ENCODE measurements around the gene GPC6.

Gene GPC6

DNA sequence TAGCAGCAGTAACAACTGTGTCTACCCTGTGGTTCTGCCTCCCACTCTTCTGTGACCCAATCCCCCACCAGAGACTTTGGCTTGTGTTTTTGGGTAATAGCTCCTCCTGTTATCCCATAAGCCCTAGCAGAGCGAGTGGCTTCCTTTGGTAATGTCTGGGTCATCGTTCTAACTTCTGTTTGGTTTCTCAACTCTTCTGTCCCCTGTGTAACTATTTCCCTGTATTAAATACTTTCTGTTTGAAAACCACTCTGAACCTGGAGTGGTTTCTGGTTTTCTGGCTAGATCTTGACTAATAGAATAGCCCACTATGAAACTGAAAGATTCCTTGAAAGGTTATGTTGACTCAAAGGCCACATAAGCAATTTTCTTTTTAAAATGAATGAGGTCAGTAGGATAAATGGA, 902.9 kb downstream of the GPC6 start:
- no peaks in the 10 kb centered on the region for H3K4me1 ChIP-seq (ENCODE audit: control insufficient read depth in 1 of 2, insufficient read depth in 2 of 2, low read length in 2 of 2)
- no peaks in the 10 kb centered on the region for H3K9me3 ChIP-seq (ENCODE audit: control insufficient read depth in 1 of 2, low read length in 2 of 2)
- H3K4me3 ChIP-seq (ENCODE audit: low read depth in 1 of 2, low read length in 2 of 2), result no peak overlapping the region
- H3K27ac ChIP-seq (ENCODE audit: low read depth, low read length), result no peak overlapping the region
- H3K27me3 ChIP-seq (ENCODE audit: control insufficient read depth in 1 of 2, insufficient read depth in 2 of 2, low read length in 2 of 2), result no peaks in the 10 kb centered on the region
- H3K36me3 ChIP-seq (ENCODE audit: control insufficient read depth in 1 of 2, insufficient read depth in 2 of 2, low read length in 2 of 2), result no peaks in the 10 kb centered on the region
- no peak overlapping the region for H3K9ac ChIP-seq (ENCODE audit: low read depth in 1 of 2, low read length in 2 of 2)

DNA sequence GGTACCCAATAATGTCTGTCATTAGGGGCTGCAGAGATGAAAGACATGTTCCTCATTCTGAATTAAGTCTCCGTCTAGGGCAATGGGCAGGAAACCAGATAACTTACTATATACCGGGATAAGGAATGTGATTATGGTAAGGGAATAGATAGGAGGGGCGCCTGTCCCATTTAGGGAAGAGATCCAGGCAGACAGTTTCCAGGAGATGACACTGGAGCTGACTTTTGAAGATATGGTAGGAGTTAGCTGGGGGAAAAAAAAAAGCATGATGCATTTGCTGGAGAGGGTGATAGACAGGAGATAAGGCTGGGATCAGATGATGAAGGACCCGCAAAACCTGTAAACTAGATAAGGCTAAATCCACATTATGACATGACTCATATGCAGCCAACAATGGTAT, 912.2 kb downstream of the GPC6 start:
- H3K27ac ChIP-seq (ENCODE audit: low read depth, low read length), result no peak overlapping the region
- no peak overlapping the region for H3K4me3 ChIP-seq (ENCODE audit: low read depth in 1 of 2, low read length in 2 of 2)
- H3K4me1 ChIP-seq (ENCODE audit: control insufficient read depth in 1 of 2, insufficient read depth in 2 of 2, low read length in 2 of 2), result no peaks in the 10 kb centered on the region
- no peaks in the 10 kb centered on the region for H3K27me3 ChIP-seq (ENCODE audit: control insufficient read depth in 1 of 2, insufficient read depth in 2 of 2, low read length in 2 of 2)
- no peaks in the 10 kb centered on the region for H3K36me3 ChIP-seq (ENCODE audit: control insufficient read depth in 1 of 2, insufficient read depth in 2 of 2, low read length in 2 of 2)
- no peak overlapping the region for H3K9ac ChIP-seq (ENCODE audit: low read depth in 1 of 2, low read length in 2 of 2)
- H3K9me3 ChIP-seq (ENCODE audit: control insufficient read depth in 1 of 2, low read length in 2 of 2), result no peaks in the 10 kb centered on the region

DNA sequence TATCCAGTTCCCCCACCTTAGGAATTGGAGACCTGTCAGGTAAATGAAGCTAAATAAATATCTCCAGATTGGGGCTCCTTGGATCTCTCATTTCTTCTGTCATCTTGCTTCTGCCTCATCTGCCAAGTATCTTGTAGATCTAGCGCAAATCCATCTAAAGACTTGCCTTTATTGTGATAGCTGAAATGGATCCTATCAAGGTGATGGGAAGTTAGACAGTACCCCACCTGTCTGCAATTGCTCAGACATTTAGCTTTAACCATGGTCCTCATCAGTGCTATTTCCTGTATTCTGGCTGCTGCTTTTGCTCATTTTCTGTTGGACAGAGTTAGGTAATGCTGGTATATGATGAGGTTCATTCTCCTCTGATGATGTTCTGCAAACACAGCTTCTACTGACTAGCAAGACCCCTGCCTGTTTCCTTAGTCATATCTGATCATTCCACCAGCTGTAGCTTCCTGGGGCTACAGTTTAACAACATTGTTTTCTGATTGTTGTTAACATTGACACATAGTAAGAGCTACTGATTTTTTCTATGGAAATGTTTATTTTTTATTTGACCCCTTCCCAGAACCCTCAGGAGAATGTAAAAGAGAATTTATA, 912.9 kb downstream of the GPC6 start:
- Histone ChIP-seq H3K36me3 (ENCODE audit: control insufficient read depth in 1 of 2, insufficient read depth in 2 of 2, low read length in 2 of 2) (no peaks in the 10 kb centered on the region), H3K27ac (ENCODE audit: low read depth, low read length) (no peak overlapping the region), H3K9ac (ENCODE audit: low read depth in 1 of 2, low read length in 2 of 2) (no peak overlapping the region), H3K9me3 (ENCODE audit: control insufficient read depth in 1 of 2, low read length in 2 of 2) (no peaks in the 10 kb centered on the region), H3K27me3 (ENCODE audit: control insufficient read depth in 1 of 2, insufficient read depth in 2 of 2, low read length in 2 of 2) (no peaks in the 10 kb centered on the region), H3K4me1 (ENCODE audit: control insufficient read depth in 1 of 2, insufficient read depth in 2 of 2, low read length in 2 of 2) (no peaks in the 10 kb centered on the region), H3K4me3 (ENCODE audit: low read depth in 1 of 2, low read length in 2 of 2) (no peak overlapping the region)

DNA sequence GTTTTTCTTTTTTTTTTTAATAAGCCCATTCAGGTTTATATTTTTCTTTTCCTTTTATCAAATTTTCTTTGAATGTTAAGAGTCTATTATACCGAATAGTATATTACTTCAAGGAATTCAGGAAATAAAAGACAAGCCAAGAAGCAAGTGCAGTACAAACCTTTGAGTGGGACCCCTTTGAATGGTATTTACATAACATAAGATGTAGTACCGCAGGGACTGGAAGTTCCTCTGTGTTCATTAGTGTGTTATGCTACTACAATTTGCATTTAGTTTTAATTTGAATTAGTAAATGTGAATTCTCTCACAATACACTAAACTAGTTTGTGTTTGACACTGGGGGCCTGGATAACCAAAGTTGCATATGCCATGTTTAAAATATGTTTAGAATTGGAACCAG, 913.4 kb downstream of the GPC6 start:
- Histone ChIP-seq H3K4me1 (ENCODE audit: control insufficient read depth in 1 of 2, insufficient read depth in 2 of 2, low read length in 2 of 2) (no peaks in the 10 kb centered on the region), H3K9ac (ENCODE audit: low read depth in 1 of 2, low read length in 2 of 2) (no peak overlapping the region), H3K4me3 (ENCODE audit: low read depth in 1 of 2, low read length in 2 of 2) (no peak overlapping the region), H3K27me3 (ENCODE audit: control insufficient read depth in 1 of 2, insufficient read depth in 2 of 2, low read length in 2 of 2) (no peaks in the 10 kb centered on the region), H3K27ac (ENCODE audit: low read depth, low read length) (no peak overlapping the region), H3K9me3 (ENCODE audit: control insufficient read depth in 1 of 2, low read length in 2 of 2) (no peaks in the 10 kb centered on the region), H3K36me3 (ENCODE audit: control insufficient read depth in 1 of 2, insufficient read depth in 2 of 2, low read length in 2 of 2) (no peaks in the 10 kb centered on the region)

DNA sequence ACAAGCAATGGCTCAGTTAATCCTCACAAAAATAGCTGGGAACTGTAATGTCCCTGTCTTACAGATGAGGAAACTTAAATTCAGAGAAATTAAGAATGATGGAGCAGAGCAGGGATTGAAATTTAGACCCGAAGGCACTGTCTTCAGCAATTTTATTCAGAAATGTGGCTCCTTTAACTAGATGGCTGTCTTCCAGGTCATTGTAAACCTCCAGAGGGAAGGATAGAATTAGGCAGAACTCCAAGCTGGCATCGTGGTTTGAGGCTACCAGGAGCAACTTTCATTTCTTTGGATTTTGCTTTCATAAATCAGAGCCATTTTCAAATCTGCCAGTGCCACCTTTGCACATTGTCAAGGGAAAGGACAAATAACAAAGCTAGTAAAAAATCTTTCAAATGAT, 913.9 kb downstream of the GPC6 start:
- H3K27me3 ChIP-seq (ENCODE audit: control insufficient read depth in 1 of 2, insufficient read depth in 2 of 2, low read length in 2 of 2), result no peaks in the 10 kb centered on the region
- no peaks in the 10 kb centered on the region for H3K36me3 ChIP-seq (ENCODE audit: control insufficient read depth in 1 of 2, insufficient read depth in 2 of 2, low read length in 2 of 2)
- no peak overlapping the region for H3K27ac ChIP-seq (ENCODE audit: low read depth, low read length)
- no peaks in the 10 kb centered on the region for H3K9me3 ChIP-seq (ENCODE audit: control insufficient read depth in 1 of 2, low read length in 2 of 2)
- H3K4me3 ChIP-seq (ENCODE audit: low read depth in 1 of 2, low read length in 2 of 2), result no peak overlapping the region
- H3K4me1 ChIP-seq (ENCODE audit: control insufficient read depth in 1 of 2, insufficient read depth in 2 of 2, low read length in 2 of 2), result no peaks in the 10 kb centered on the region
- no peak overlapping the region for H3K9ac ChIP-seq (ENCODE audit: low read depth in 1 of 2, low read length in 2 of 2)

DNA sequence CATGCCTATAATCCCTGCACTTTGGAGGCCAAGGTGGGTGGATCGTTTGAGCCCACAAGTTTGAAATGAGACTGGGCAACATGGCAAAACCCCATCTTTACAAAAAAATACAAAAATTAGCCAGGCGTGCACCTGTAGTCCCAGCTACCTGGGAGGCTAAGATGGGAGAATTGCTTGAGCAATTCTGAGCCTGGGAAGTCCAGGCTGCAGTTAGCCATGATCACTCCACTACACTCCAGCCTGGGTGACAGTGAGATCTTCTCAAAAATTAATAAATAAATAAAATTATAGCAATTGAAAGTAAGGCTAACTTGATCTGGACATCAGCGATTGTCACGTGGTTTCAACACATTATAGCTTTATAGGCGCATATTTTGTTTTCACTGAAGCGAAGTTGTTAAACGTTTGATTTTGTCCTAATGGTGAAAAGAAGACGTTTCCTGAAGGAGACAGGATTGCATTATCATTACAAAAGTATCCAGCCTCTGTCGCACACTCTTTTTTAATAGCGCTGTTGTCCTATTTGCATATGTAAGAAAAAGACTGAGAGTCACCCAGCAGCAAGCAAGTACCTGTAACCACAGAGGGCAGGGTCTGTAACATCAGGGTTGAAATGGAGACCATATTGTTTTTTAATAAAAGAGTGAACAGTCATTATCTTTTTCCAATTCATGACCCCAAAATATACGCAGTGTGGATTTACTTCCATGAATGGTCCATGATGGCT, 917.2 kb downstream of the GPC6 start:
- Histone ChIP-seq H3K27ac (ENCODE audit: low read depth, low read length) (no peak overlapping the region), H3K9ac (ENCODE audit: low read depth in 1 of 2, low read length in 2 of 2) (no peak overlapping the region), H3K27me3 (ENCODE audit: control insufficient read depth in 1 of 2, insufficient read depth in 2 of 2, low read length in 2 of 2) (no peaks in the 10 kb centered on the region), H3K4me1 (ENCODE audit: control insufficient read depth in 1 of 2, insufficient read depth in 2 of 2, low read length in 2 of 2) (no peaks in the 10 kb centered on the region), H3K9me3 (ENCODE audit: control insufficient read depth in 1 of 2, low read length in 2 of 2) (no peaks in the 10 kb centered on the region), H3K36me3 (ENCODE audit: control insufficient read depth in 1 of 2, insufficient read depth in 2 of 2, low read length in 2 of 2) (no peaks in the 10 kb centered on the region), H3K4me3 (ENCODE audit: low read depth in 1 of 2, low read length in 2 of 2) (no peak overlapping the region)

DNA sequence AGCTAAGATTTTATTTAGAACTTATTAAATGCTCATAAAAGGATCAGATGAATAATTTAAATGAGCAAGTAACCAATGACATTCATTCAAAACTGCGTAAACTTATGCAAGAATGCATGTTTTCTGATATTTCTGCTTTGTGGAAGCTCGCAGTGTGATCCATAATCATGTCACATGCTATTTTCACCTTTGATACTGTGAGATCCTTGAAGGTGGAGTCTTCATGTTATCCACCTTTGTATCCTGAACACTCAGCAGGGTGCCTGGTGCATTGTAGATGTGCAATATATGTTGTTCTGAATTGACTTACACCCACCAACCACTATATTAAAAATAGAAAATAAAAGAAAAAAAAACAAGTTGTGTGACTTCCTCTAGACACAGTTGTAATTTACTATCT, 919.4 kb downstream of the GPC6 start:
- Histone ChIP-seq H3K9me3 (ENCODE audit: control insufficient read depth in 1 of 2, low read length in 2 of 2) (no peaks in the 10 kb centered on the region), H3K4me3 (ENCODE audit: low read depth in 1 of 2, low read length in 2 of 2) (no peak overlapping the region), H3K9ac (ENCODE audit: low read depth in 1 of 2, low read length in 2 of 2) (no peak overlapping the region), H3K4me1 (ENCODE audit: control insufficient read depth in 1 of 2, insufficient read depth in 2 of 2, low read length in 2 of 2) (no peaks in the 10 kb centered on the region), H3K36me3 (ENCODE audit: control insufficient read depth in 1 of 2, insufficient read depth in 2 of 2, low read length in 2 of 2) (no peaks in the 10 kb centered on the region), H3K27ac (ENCODE audit: low read depth, low read length) (no peak overlapping the region), H3K27me3 (ENCODE audit: control insufficient read depth in 1 of 2, insufficient read depth in 2 of 2, low read length in 2 of 2) (no peaks in the 10 kb centered on the region)

DNA sequence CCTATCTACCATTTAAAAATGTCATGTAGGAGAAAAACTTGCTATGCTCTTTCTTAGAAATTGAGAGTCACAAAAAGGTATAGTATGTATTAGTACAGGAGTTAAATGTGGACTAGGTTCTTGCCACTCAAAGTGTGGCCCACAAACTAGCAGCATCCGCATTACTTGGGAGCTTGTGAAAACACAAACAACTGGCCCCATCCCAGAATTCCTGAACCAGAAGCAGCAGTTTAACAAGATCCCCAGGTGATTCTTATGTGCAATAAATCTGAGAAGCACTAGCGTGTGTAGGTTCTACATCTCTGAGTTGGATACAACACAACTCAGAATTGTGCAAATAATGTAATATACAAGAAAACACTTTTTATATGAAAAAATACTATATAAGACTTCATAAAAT, 927.0 kb downstream of the GPC6 start:
- Histone ChIP-seq H3K27me3 (ENCODE audit: control insufficient read depth in 1 of 2, insufficient read depth in 2 of 2, low read length in 2 of 2) (no peaks in the 10 kb centered on the region), H3K9ac (ENCODE audit: low read depth in 1 of 2, low read length in 2 of 2) (no peak overlapping the region), H3K4me1 (ENCODE audit: control insufficient read depth in 1 of 2, insufficient read depth in 2 of 2, low read length in 2 of 2) (no peaks in the 10 kb centered on the region), H3K27ac (ENCODE audit: low read depth, low read length) (no peak overlapping the region), H3K9me3 (ENCODE audit: control insufficient read depth in 1 of 2, low read length in 2 of 2) (no peaks in the 10 kb centered on the region), H3K4me3 (ENCODE audit: low read depth in 1 of 2, low read length in 2 of 2) (no peak overlapping the region), H3K36me3 (ENCODE audit: control insufficient read depth in 1 of 2, insufficient read depth in 2 of 2, low read length in 2 of 2) (no peaks in the 10 kb centered on the region)

DNA sequence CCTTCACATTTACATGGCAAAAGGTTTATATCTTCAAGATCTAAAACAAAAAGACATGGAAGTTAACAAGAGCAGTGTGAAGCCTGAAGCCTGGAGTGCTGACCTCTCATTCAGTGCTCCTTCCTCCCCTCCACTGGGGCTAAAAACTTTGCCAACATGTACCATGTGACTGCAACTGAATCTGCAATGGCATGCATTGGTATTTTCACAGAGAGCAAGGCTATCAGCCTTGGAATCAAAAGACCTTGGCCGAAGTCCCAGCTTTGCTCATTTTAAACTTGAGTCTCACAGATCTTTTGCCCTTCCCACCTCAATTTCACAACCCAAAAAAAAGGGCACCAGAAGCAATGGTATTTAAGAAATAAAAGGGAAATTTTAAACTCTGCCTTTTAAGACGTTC, 927.8 kb downstream of the GPC6 start:
- no peaks in the 10 kb centered on the region for H3K36me3 ChIP-seq (ENCODE audit: control insufficient read depth in 1 of 2, insufficient read depth in 2 of 2, low read length in 2 of 2)
- H3K27ac ChIP-seq (ENCODE audit: low read depth, low read length), result no peak overlapping the region
- no peaks in the 10 kb centered on the region for H3K4me1 ChIP-seq (ENCODE audit: control insufficient read depth in 1 of 2, insufficient read depth in 2 of 2, low read length in 2 of 2)
- H3K9me3 ChIP-seq (ENCODE audit: control insufficient read depth in 1 of 2, low read length in 2 of 2), result no peaks in the 10 kb centered on the region
- no peak overlapping the region for H3K4me3 ChIP-seq (ENCODE audit: low read depth in 1 of 2, low read length in 2 of 2)
- no peaks in the 10 kb centered on the region for H3K27me3 ChIP-seq (ENCODE audit: control insufficient read depth in 1 of 2, insufficient read depth in 2 of 2, low read length in 2 of 2)
- H3K9ac ChIP-seq (ENCODE audit: low read depth in 1 of 2, low read length in 2 of 2), result no peak overlapping the region

DNA sequence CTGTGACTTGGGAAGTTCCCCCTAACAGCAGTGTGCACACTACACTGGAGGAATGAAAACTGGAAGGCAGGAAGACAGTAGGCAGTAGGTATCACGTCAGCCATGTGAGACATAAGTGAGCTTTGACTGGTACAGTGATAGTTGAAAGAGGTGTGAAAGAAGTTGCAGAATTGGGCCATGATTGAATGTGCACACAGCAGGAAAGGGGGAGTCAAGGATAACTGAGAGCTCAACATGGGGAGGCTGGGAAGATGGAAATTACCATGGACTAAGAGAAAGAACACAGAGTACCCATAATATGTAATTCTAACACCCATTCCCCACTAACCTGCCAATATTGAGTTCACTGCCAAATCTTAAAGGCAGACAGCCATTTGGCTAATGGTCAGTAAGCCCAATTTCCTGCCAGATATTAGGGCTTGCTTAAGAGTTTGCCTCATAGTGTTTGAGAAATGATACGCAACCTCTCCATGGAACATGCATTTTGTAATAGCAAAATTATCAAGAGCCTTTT, 931.2 kb downstream of the GPC6 start:
- Histone ChIP-seq H3K36me3 (ENCODE audit: control insufficient read depth in 1 of 2, insufficient read depth in 2 of 2, low read length in 2 of 2) (no peaks in the 10 kb centered on the region), H3K9me3 (ENCODE audit: control insufficient read depth in 1 of 2, low read length in 2 of 2) (no peaks in the 10 kb centered on the region), H3K4me3 (ENCODE audit: low read depth in 1 of 2, low read length in 2 of 2) (no peak overlapping the region), H3K9ac (ENCODE audit: low read depth in 1 of 2, low read length in 2 of 2) (no peak overlapping the region), H3K27me3 (ENCODE audit: control insufficient read depth in 1 of 2, insufficient read depth in 2 of 2, low read length in 2 of 2) (no peaks in the 10 kb centered on the region), H3K4me1 (ENCODE audit: control insufficient read depth in 1 of 2, insufficient read depth in 2 of 2, low read length in 2 of 2) (no peaks in the 10 kb centered on the region), H3K27ac (ENCODE audit: low read depth, low read length) (no peak overlapping the region)

Data from duodenal mucosa (tissue), 2 donors.